Activated naive CD8-positive, alpha-beta T cell treated with anti-CD3 and anti-CD28 coated beads, Interleukin-2, amount 10 ng/mL, durations not matched to agents 7 days and 5 days (primary cell): ENCODE measurements around the gene RASGEF1C. TPM values are rescaled to one million over a fixed set of nuclear protein-coding genes. Genes with fewer than 3 reads are reported as not detected.
A peak's percentile ranks its signal among the peaks of the same experiment; 100 is the strongest.

ENCODE experiments used
- ATAC-seq: fragments of 150-1000 bp; cut with Tn5 transposase; one replicate; pipeline ENCODE4 v1.10.0; 2021; ENCODE audit warnings: low read depth, moderate library complexity
- POLR2A ChIA-PET: fragments of 350-600 bp; sonication (Branson Sonifier 250); formaldehyde crosslinking; loops from one replicate; lab custom pipeline; 2021; ENCODE audit warnings: antibody characterized with exemption; lab: Charles Lee
- DNase-seq: peaks from one replicate; pipeline ENCODE4 v3.0.0; 2021
- H3K27ac Mint-ChIP-seq: one replicate; pipeline ENCODE4 v1.8.0; 2022; ENCODE audit warnings: mild to moderate bottlenecking, mixed read lengths
- H3K27me3 Mint-ChIP-seq: one replicate; pipeline ENCODE4 v1.8.0; 2022; ENCODE audit warnings: mild to moderate bottlenecking, moderate library complexity, mixed read lengths
- H3K36me3 Mint-ChIP-seq: one replicate; pipeline ENCODE4 v1.8.0; 2021; ENCODE audit warnings: mild to moderate bottlenecking, mixed read lengths
- H3K4me1 Mint-ChIP-seq: one replicate; pipeline ENCODE4 v1.8.0; 2021; ENCODE audit warnings: mixed read lengths
- H3K4me3 Mint-ChIP-seq: one replicate; pipeline ENCODE4 v1.8.0; 2022; ENCODE audit warnings: mild to moderate bottlenecking, moderate library complexity, mixed read lengths
- H3K9me3 Mint-ChIP-seq: one replicate; pipeline ENCODE4 v1.8.0; 2021; ENCODE audit warnings: mixed read lengths
- total RNA-seq, 2 experiments: library from RNA; stranded (reverse); gene quantifications; one replicate each; pipeline ENCODE4 v1.2.3, GENCODE V29; 2021

RASGEF1C gene
- total RNA-seq, 2 experiments from 2014 or later = not detected

GRCh38 chr5:180100621-180101450 is 108.2 kb downstream of the RASGEF1C start:
- Mint-ChIP-seq H3K4me1 (no peaks in the 10 kb centered on the region), H3K9me3 (no peaks in the 10 kb centered on the region), H3K27me3 (no peaks in the 10 kb centered on the region), H3K4me3 (no peak overlapping the region), H3K27ac (no peak overlapping the region), H3K36me3 (no peaks in the 10 kb centered on the region)
- no peak for ATAC-seq
- POLR2A ChIA-PET = interaction anchor here (0.5 kb wide), 1 partner anchor 14 kb away, joined by 3 read pairs; no protein-coding TSS in a partner anchor
- DNase-seq = no peak

GRCh38 chr5:180099733-180100611 is 109.0 kb downstream of the RASGEF1C start:
- ATAC-seq (no peak), DNase-seq (no peak)
- Mint-ChIP-seq H3K27ac (no peak overlapping the region), H3K4me3 (no peak overlapping the region), H3K9me3 (no peaks in the 10 kb centered on the region), H3K36me3 (no peaks in the 10 kb centered on the region), H3K4me1 (no peaks in the 10 kb centered on the region), H3K27me3 (no peaks in the 10 kb centered on the region)
- POLR2A ChIA-PET = interaction anchor here (0.6 kb wide), 1 partner anchor 10 kb away, joined by 4 read pairs; no protein-coding TSS in a partner anchor

GRCh38 chr5:180098991-180099732 is 109.8 kb downstream of the RASGEF1C start:
- Mint-ChIP-seq H3K4me1 (no peaks in the 10 kb centered on the region), H3K9me3 (no peaks in the 10 kb centered on the region), H3K27ac (no peak overlapping the region), H3K4me3 (no peak overlapping the region), H3K36me3 (no peaks in the 10 kb centered on the region), H3K27me3 (no peaks in the 10 kb centered on the region)
- ATAC-seq (no peak), DNase-seq (no peak)
- POLR2A ChIA-PET = interaction anchor here (0.6 kb wide), 1 partner anchor 11 kb away, joined by 4 read pairs; no protein-coding TSS in a partner anchor

- Mint-ChIP-seq H3K4me1 (no peaks in the 10 kb centered on the region), H3K27me3 (peaks cover 3% of the 10 kb centered on the region), H3K27ac (no peak overlapping the region), H3K36me3 (no peaks in the 10 kb centered on the region), H3K9me3 (no peaks in the 10 kb centered on the region), H3K4me3 (no peak overlapping the region)
- POLR2A ChIA-PET = no interaction called here
- DNase-seq (no peak), ATAC-seq (no peak)
These were observed 110.5 kb downstream of the RASGEF1C start for GRCh38 chr5:180098526-180098925.

- H3K27ac Mint-ChIP-seq = no peak overlapping the region
These were observed 111.1 kb downstream of the RASGEF1C start for GRCh38 chr5:180097926-180098325.

GRCh38 chr5:180097163-180097894 is 111.7 kb downstream of the RASGEF1C start:
- Mint-ChIP-seq H3K27ac (no peak overlapping the region), H3K36me3 (no peaks in the 10 kb centered on the region), H3K27me3 (peaks cover 6% of the 10 kb centered on the region), H3K4me3 (no peak overlapping the region), H3K9me3 (no peaks in the 10 kb centered on the region), H3K4me1 (no peaks in the 10 kb centered on the region)
- no peak for ATAC-seq
- DNase-seq = peak; percentile 20
- POLR2A ChIA-PET = no interaction called here

More at GRCh38 chr5:180097926-180098325, 111.1 kb downstream of the RASGEF1C start:
- Mint-ChIP-seq H3K9me3 (no peaks in the 10 kb centered on the region), H3K4me3 (no peak overlapping the region), H3K36me3 (no peaks in the 10 kb centered on the region), H3K4me1 (no peaks in the 10 kb centered on the region), H3K27me3 (peaks cover 6% of the 10 kb centered on the region)
- no peak for ATAC-seq
- POLR2A ChIA-PET = no interaction called here
- DNase-seq = peak; percentile 15

- peaks cover 6% of the 10 kb centered on the region for H3K27me3 Mint-ChIP-seq
- no peak overlapping the region for H3K4me3 Mint-ChIP-seq
- no peak for ATAC-seq
- peak; percentile 9 for DNase-seq
- no peaks in the 10 kb centered on the region for H3K4me1 Mint-ChIP-seq
- no peaks in the 10 kb centered on the region for H3K36me3 Mint-ChIP-seq
- H3K9me3 Mint-ChIP-seq = no peaks in the 10 kb centered on the region
- POLR2A ChIA-PET = no interaction called here
- no peak overlapping the region for H3K27ac Mint-ChIP-seq
These were observed 112.4 kb downstream of the RASGEF1C start for GRCh38 chr5:180096616-180097015.

GRCh38 chr5:180095545-180095944 is 113.5 kb downstream of the RASGEF1C start:
- Mint-ChIP-seq H3K27ac (no peak overlapping the region), H3K4me3 (no peak overlapping the region), H3K9me3 (no peaks in the 10 kb centered on the region), H3K4me1 (peaks cover 1% of the 10 kb centered on the region), H3K27me3 (peaks cover 6% of the 10 kb centered on the region), H3K36me3 (no peaks in the 10 kb centered on the region)
- DNase-seq (peak; percentile 4), ATAC-seq (no peak)
- POLR2A ChIA-PET = no interaction called here

GRCh38 chr5:180093651-180094382 is 115.2 kb downstream of the RASGEF1C start:
- POLR2A ChIA-PET = no interaction called here
- H3K4me1 Mint-ChIP-seq = peaks cover 6% of the 10 kb centered on the region
- ATAC-seq (no peak), DNase-seq (no peak)
- H3K36me3 Mint-ChIP-seq = no peaks in the 10 kb centered on the region
- H3K27me3 Mint-ChIP-seq = peaks cover 6% of the 10 kb centered on the region
- H3K27ac Mint-ChIP-seq = no peak overlapping the region
- H3K9me3 Mint-ChIP-seq = no peaks in the 10 kb centered on the region
- no peak overlapping the region for H3K4me3 Mint-ChIP-seq

- H3K9me3 Mint-ChIP-seq = no peaks in the 10 kb centered on the region
- ATAC-seq (no peak), DNase-seq (no peak)
- no peak overlapping the region for H3K27ac Mint-ChIP-seq
- no peak overlapping the region for H3K4me3 Mint-ChIP-seq
- H3K4me1 Mint-ChIP-seq = peaks cover 6% of the 10 kb centered on the region
- POLR2A ChIA-PET = no interaction called here
- H3K36me3 Mint-ChIP-seq = no peaks in the 10 kb centered on the region
- peaks cover 6% of the 10 kb centered on the region for H3K27me3 Mint-ChIP-seq
These were observed 115.8 kb downstream of the RASGEF1C start for GRCh38 chr5:180093241-180093640.

GRCh38 chr5:180090769-180091546 is 118.1 kb downstream of the RASGEF1C start:
- no peak for DNase-seq
- no peak overlapping the region for H3K27ac Mint-ChIP-seq
- peaks cover 6% of the 10 kb centered on the region for H3K27me3 Mint-ChIP-seq
- H3K4me3 Mint-ChIP-seq = peak overlapping the region; percentile 57
- H3K9me3 Mint-ChIP-seq = no peaks in the 10 kb centered on the region
- ATAC-seq = peak; percentile 20
- POLR2A ChIA-PET = no interaction called here
- H3K4me1 Mint-ChIP-seq = peaks cover 6% of the 10 kb centered on the region
- H3K36me3 Mint-ChIP-seq = no peaks in the 10 kb centered on the region
